Stimulated activated naive CD8-positive, alpha-beta T cell treated with anti-CD3 and anti-CD28 coated beads, Interleukin-15, amount 100 ng/mL, for 72 hours (primary cell): ENCODE measurements around the gene MMUT.
A peak's percentile ranks its signal among the peaks of the same experiment; 100 is the strongest.
"Not testable (repeated sequence)": the region's sequence is repeated elsewhere in the genome, so short reads cannot be mapped to it uniquely, and the experiment has no call there.

ENCODE experiments used
- ATAC-seq: fragments of 150-1000 bp; cut with Tn5 transposase; 2 replicates; pipeline ENCODE4 v1.10.0; 2021; ENCODE audit warnings: mild to moderate bottlenecking, moderate library complexity
- DNase-seq, 2 donors: peaks; one replicate each; pipeline ENCODE4 v3.0.0; 2021 to 2022
- H3K27ac Mint-ChIP-seq, 2 donors: one replicate each; pipeline ENCODE4 v1.8.0; 2022; ENCODE audit warnings: mild to moderate bottlenecking in 2 of 2, mixed read lengths in 2 of 2, moderate library complexity in 2 of 2
- H3K27me3 Mint-ChIP-seq: one replicate; pipeline ENCODE4 v1.8.0; 2022; ENCODE audit warnings: mixed read lengths
- H3K4me1 Mint-ChIP-seq: one replicate; pipeline ENCODE4 v1.8.0; 2022; ENCODE audit warnings: mild to moderate bottlenecking, mixed read lengths
- H3K4me3 Mint-ChIP-seq, 2 donors: one replicate each; pipeline ENCODE4 v1.8.0; 2022; ENCODE audit warnings: mild to moderate bottlenecking in 2 of 2, mixed read lengths in 2 of 2, moderate library complexity in 1 of 2
- H3K9me3 Mint-ChIP-seq, 2 donors: one replicate each; pipeline ENCODE4 v1.8.0; 2022; ENCODE audit warnings: mixed read lengths in 2 of 2

Gene MMUT

GRCh38 chr6:49462071-49462470 lies 982 bp downstream of the MMUT start:
- Mint-ChIP-seq H3K4me3 (peak overlapping the region; percentile 95 to 97), H3K27ac (peak overlapping the region; percentile 96 to 97), H3K27me3 (no peaks in the 10 kb centered on the region), H3K4me1 (peaks cover 33% of the 10 kb centered on the region), H3K9me3 (no peaks in the 10 kb centered on the region)
- DNase-seq (no peak), ATAC-seq (no peak)

- Mint-ChIP-seq H3K4me1 (peaks cover 16% of the 10 kb centered on the region), H3K27ac (no peak overlapping the region), H3K9me3 (no peaks in the 10 kb centered on the region), H3K27me3 (no peaks in the 10 kb centered on the region), H3K4me3 (no peak overlapping the region)
- no peak for ATAC-seq
- no peak for DNase-seq
Observed at GRCh38 chr6:49457771-49458170, 5.3 kb downstream of the MMUT start.

GRCh38 chr6:49454787-49455709 lies 8.0 kb downstream of the MMUT start:
- DNase-seq (no peak), ATAC-seq (no peak)
- H3K27ac Mint-ChIP-seq = no peak overlapping the region

GRCh38 chr6:49453221-49453620 lies 9.8 kb downstream of the MMUT start:
- H3K27ac Mint-ChIP-seq = no peak overlapping the region
- no peaks in the 10 kb centered on the region for H3K4me1 Mint-ChIP-seq
- no peaks in the 10 kb centered on the region for H3K9me3 Mint-ChIP-seq
- DNase-seq = no peak
- H3K27me3 Mint-ChIP-seq = no peaks in the 10 kb centered on the region
- no peak for ATAC-seq
- H3K4me3 Mint-ChIP-seq = no peak overlapping the region

More at GRCh38 chr6:49454787-49455709, 8.0 kb downstream of the MMUT start:
- Mint-ChIP-seq H3K4me1 (no peaks in the 10 kb centered on the region), H3K4me3 (no peak overlapping the region), H3K9me3 (no peaks in the 10 kb centered on the region), H3K27me3 (no peaks in the 10 kb centered on the region)

GRCh38 chr6:49430866-49431265 lies 32.2 kb downstream of the MMUT start:
- H3K4me1 Mint-ChIP-seq = no peaks in the 10 kb centered on the region
- ATAC-seq (no peak), DNase-seq (no peak)
- no peaks in the 10 kb centered on the region for H3K27me3 Mint-ChIP-seq
- H3K4me3 Mint-ChIP-seq = no peak overlapping the region
- H3K9me3 Mint-ChIP-seq = no peaks in the 10 kb centered on the region
- no peak overlapping the region for H3K27ac Mint-ChIP-seq

- Mint-ChIP-seq H3K4me3 (no peak overlapping the region), H3K9me3 (no peaks in the 10 kb centered on the region), H3K27ac (no peak overlapping the region), H3K4me1 (no peaks in the 10 kb centered on the region), H3K27me3 (no peaks in the 10 kb centered on the region)
- ATAC-seq = no peak
- DNase-seq = no peak
Observed at GRCh38 chr6:49430187-49430586, 32.9 kb downstream of the MMUT start.

GRCh38 chr6:49423817-49424216 lies 39.2 kb downstream of the MMUT start:
- ATAC-seq (no peak), DNase-seq (no peak)
- no peaks in the 10 kb centered on the region for H3K27me3 Mint-ChIP-seq
- H3K9me3 Mint-ChIP-seq = no peaks in the 10 kb centered on the region
- no peak overlapping the region for H3K27ac Mint-ChIP-seq
- no peak overlapping the region for H3K4me3 Mint-ChIP-seq
- no peaks in the 10 kb centered on the region for H3K4me1 Mint-ChIP-seq

GRCh38 chr6:49416195-49416594 lies 46.9 kb downstream of the MMUT start:
- H3K27me3 Mint-ChIP-seq = peaks cover 5% of the 10 kb centered on the region
- no peak overlapping the region for H3K4me3 Mint-ChIP-seq
- H3K9me3 Mint-ChIP-seq = no peaks in the 10 kb centered on the region
- no peak for ATAC-seq
- no peak overlapping the region for H3K27ac Mint-ChIP-seq
- DNase-seq = no peak
- no peaks in the 10 kb centered on the region for H3K4me1 Mint-ChIP-seq

GRCh38 chr6:49415358-49415757 lies 47.7 kb downstream of the MMUT start:
- Mint-ChIP-seq H3K4me3 (no peak overlapping the region), H3K4me1 (no peaks in the 10 kb centered on the region), H3K27me3 (peaks cover 5% of the 10 kb centered on the region), H3K9me3 (no peaks in the 10 kb centered on the region), H3K27ac (no peak overlapping the region)
- DNase-seq = no peak
- no peak for ATAC-seq

- no peak overlapping the region for H3K27ac Mint-ChIP-seq
- H3K27me3 Mint-ChIP-seq = peaks cover 5% of the 10 kb centered on the region
- DNase-seq (no peak), ATAC-seq (no peak)
- H3K4me1 Mint-ChIP-seq = no peaks in the 10 kb centered on the region
- no peaks in the 10 kb centered on the region for H3K9me3 Mint-ChIP-seq
- no peak overlapping the region for H3K4me3 Mint-ChIP-seq
Observed at GRCh38 chr6:49410564-49410963, 52.5 kb downstream of the MMUT start.

- H3K4me1 Mint-ChIP-seq = no peaks in the 10 kb centered on the region
- peak; percentile 24 to 34 for DNase-seq
- H3K27ac Mint-ChIP-seq = no peak overlapping the region
- H3K4me3 Mint-ChIP-seq = no peak overlapping the region
- peak; percentile 71 for ATAC-seq
- no peaks in the 10 kb centered on the region for H3K9me3 Mint-ChIP-seq
- H3K27me3 Mint-ChIP-seq = peaks cover 5% of the 10 kb centered on the region
Observed at GRCh38 chr6:49409951-49410542, 53.0 kb downstream of the MMUT start.

- ATAC-seq (no peak), DNase-seq (no peak)
- H3K9me3 Mint-ChIP-seq = no peaks in the 10 kb centered on the region
- H3K27ac Mint-ChIP-seq = no peak overlapping the region
- H3K27me3 Mint-ChIP-seq = no peaks in the 10 kb centered on the region
- H3K4me1 Mint-ChIP-seq = no peaks in the 10 kb centered on the region
- no peak overlapping the region for H3K4me3 Mint-ChIP-seq
Observed at GRCh38 chr6:49406250-49406970, 56.6 kb downstream of the MMUT start.

GRCh38 chr6:49401063-49401462 lies 62.0 kb downstream of the MMUT start:
- Mint-ChIP-seq H3K9me3 (no peaks in the 10 kb centered on the region), H3K27ac (no peak overlapping the region), H3K4me1 (no peaks in the 10 kb centered on the region), H3K4me3 (no peak overlapping the region), H3K27me3 (no peaks in the 10 kb centered on the region)
- ATAC-seq = no peak
- DNase-seq = no peak

- not testable (repeated sequence) for H3K4me3 Mint-ChIP-seq, H3K27me3 Mint-ChIP-seq, H3K27ac Mint-ChIP-seq
Observed at GRCh38 chr6:49386667-49387508, 76.2 kb downstream of the MMUT start.

GRCh38 chr6:49384904-49385303 lies 78.1 kb downstream of the MMUT start:
- Mint-ChIP-seq H3K4me3 (no peak overlapping the region), H3K27me3 (no peaks in the 10 kb centered on the region), H3K4me1 (no peaks in the 10 kb centered on the region), H3K9me3 (no peaks in the 10 kb centered on the region), H3K27ac (no peak overlapping the region)
- DNase-seq = no peak
- no peak for ATAC-seq

More at GRCh38 chr6:49386667-49387508, 76.2 kb downstream of the MMUT start:
- H3K9me3 Mint-ChIP-seq, H3K4me1 Mint-ChIP-seq, DNase-seq, ATAC-seq: not testable (repeated sequence)
